A549 (cell line): Measurements from ENCODE around the gene PIK3R6.

Source experiments
- CEBPB ChIP-seq, 2 experiments: fragments of >200 bp in 1 of 2; sonication (Bioruptor Twin) in 1 of 2; formaldehyde crosslinking in 1 of 2; IDR thresholded peaks; 2 replicates each; pipeline ENCODE4 v1.6.1; 2012 to 2016
- CHD2 ChIP-seq: fragments of 150-350 bp; IDR thresholded peaks from 2 replicates; pipeline ENCODE4 v1.6.1; 2014; ENCODE audit warnings: low read length; ENCODE audit not compliant: partially characterized antibody
- ESRRA ChIP-seq: fragments of 150-350 bp; IDR thresholded peaks from 2 replicates; pipeline ENCODE4 v1.6.1; 2014; ENCODE audit warnings: mild to moderate bottlenecking, low read length, borderline replicate concordance
- POLR2A ChIP-seq: IDR thresholded peaks from 2 replicates; pipeline ENCODE4 v1.6.1; 2012; ENCODE audit warnings: mild to moderate bottlenecking, low read length
- POLR2AphosphoS2 ChIP-seq: conservative IDR thresholded peaks from 2 replicates; pipeline ENCODE4 v1.6.1; 2012; ENCODE audit warnings: low read length, improper control_type of control experiment, inconsistent platforms
- SMC3 ChIP-seq: fragments of >200 bp; sonication (Bioruptor Twin); formaldehyde crosslinking; IDR thresholded peaks from 3 replicates; pipeline ENCODE4 v1.6.1; 2018; ENCODE audit warnings: inconsistent platforms
- TF ChIP-seq, protein P1 (sequence below): fragments of >200 bp; sonication (Bioruptor Twin); formaldehyde crosslinking; IDR thresholded peaks from 3 replicates; pipeline ENCODE4 v1.5.1; 2016
- TF ChIP-seq, protein P2 (sequence below): IDR thresholded peaks from 2 replicates; pipeline ENCODE4 v1.6.1; 2012

DNA sequence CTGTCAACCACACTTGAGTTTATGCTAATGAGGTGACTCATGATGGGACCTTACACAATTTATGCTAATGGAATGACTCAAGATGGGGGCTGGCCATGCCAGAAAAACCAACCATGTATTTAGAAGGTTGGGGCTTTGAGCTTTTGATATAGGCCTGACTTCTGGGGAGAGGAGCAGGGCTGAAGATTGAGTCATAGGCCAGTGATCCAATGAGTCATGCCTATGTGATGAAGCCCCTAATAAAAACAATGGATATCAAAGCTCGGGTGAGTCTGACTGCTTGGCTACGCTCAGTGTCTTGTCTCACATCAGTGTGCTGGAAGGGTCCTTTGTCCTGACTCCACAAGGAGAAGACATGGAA is 75.6 kb downstream of the PIK3R6 start:
- TF ChIP-seq, protein P1, sequence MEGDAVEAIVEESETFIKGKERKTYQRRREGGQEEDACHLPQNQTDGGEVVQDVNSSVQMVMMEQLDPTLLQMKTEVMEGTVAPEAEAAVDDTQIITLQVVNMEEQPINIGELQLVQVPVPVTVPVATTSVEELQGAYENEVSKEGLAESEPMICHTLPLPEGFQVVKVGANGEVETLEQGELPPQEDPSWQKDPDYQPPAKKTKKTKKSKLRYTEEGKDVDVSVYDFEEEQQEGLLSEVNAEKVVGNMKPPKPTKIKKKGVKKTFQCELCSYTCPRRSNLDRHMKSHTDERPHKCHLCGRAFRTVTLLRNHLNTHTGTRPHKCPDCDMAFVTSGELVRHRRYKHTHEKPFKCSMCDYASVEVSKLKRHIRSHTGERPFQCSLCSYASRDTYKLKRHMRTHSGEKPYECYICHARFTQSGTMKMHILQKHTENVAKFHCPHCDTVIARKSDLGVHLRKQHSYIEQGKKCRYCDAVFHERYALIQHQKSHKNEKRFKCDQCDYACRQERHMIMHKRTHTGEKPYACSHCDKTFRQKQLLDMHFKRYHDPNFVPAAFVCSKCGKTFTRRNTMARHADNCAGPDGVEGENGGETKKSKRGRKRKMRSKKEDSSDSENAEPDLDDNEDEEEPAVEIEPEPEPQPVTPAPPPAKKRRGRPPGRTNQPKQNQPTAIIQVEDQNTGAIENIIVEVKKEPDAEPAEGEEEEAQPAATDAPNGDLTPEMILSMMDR, result no peak
- TF ChIP-seq, protein P2, sequence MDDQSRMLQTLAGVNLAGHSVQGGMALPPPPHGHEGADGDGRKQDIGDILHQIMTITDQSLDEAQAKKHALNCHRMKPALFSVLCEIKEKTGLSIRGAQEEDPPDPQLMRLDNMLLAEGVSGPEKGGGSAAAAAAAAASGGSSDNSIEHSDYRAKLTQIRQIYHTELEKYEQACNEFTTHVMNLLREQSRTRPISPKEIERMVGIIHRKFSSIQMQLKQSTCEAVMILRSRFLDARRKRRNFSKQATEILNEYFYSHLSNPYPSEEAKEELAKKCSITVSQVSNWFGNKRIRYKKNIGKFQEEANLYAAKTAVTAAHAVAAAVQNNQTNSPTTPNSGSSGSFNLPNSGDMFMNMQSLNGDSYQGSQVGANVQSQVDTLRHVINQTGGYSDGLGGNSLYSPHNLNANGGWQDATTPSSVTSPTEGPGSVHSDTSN, result no peak
- TF ChIP-seq CEBPB (IDR thresholded peaks at IDR 0.05), result no peak
- TF ChIP-seq POLR2A, result no peak
- TF ChIP-seq ESRRA, result no peak
- TF ChIP-seq CHD2, result no peak
- TF ChIP-seq SMC3, result no peak
- TF ChIP-seq POLR2AphosphoS2, result no peak
